ENCODE measurements around the gene CTSC.
A peak's percentile ranks its signal among the peaks of the same experiment; 100 is the strongest.
"Not testable (repeated sequence)": the region's sequence is repeated elsewhere in the genome, so short reads cannot be mapped to it uniquely, and the experiment has no call there.

CTSC gene

GRCh38 chr11:88352139-88352538, 14.6 kb upstream of the CTSC start:
- no peak for DNase-seq (ENCODE audit: low spot score)

GRCh38 chr11:88348870-88349269, 11.3 kb upstream of the CTSC start:
- DNase-seq (ENCODE audit: low spot score), result no peak

- DNase-seq (ENCODE audit: low spot score), result no peak
Measured at GRCh38 chr11:88345949-88346348, 8.4 kb upstream of the CTSC start.

GRCh38 chr11:88345408-88345807, 7.9 kb upstream of the CTSC start:
- no peak for DNase-seq (ENCODE audit: low spot score)

- DNase-seq (ENCODE audit: low spot score), result no peak
Measured at GRCh38 chr11:88344869-88345268, 7.3 kb upstream of the CTSC start.

GRCh38 chr11:88341522-88342251, 4.2 kb upstream of the CTSC start:
- DNase-seq (ENCODE audit: low spot score), result no peak

- no peak for DNase-seq (ENCODE audit: low spot score)
Measured at GRCh38 chr11:88340366-88340935, 2.9 kb upstream of the CTSC start.

GRCh38 chr11:88337987-88338668, 592 bp upstream of the CTSC start:
- DNase-seq (ENCODE audit: low spot score), result peak; percentile 51

GRCh38 chr11:88335284-88335683, 2.3 kb downstream of the CTSC start:
- no peak for DNase-seq (ENCODE audit: low spot score)

GRCh38 chr11:88333862-88334261, 3.7 kb downstream of the CTSC start:
- no peak for DNase-seq (ENCODE audit: low spot score)

- DNase-seq (ENCODE audit: low spot score), result no peak
Measured at GRCh38 chr11:88332851-88333250, 4.7 kb downstream of the CTSC start.

GRCh38 chr11:88330826-88331428, 6.6 kb downstream of the CTSC start:
- DNase-seq (ENCODE audit: low spot score), result no peak

- DNase-seq (ENCODE audit: low spot score), result no peak
Measured at GRCh38 chr11:88329563-88330250, 7.8 kb downstream of the CTSC start.

GRCh38 chr11:88327462-88328143, 9.9 kb downstream of the CTSC start:
- no peak for DNase-seq (ENCODE audit: low spot score)

GRCh38 chr11:88327061-88327460, 10.5 kb downstream of the CTSC start:
- DNase-seq (ENCODE audit: low spot score), result no peak

GRCh38 chr11:88326099-88326498, 11.4 kb downstream of the CTSC start:
- no peak for DNase-seq (ENCODE audit: low spot score)

GRCh38 chr11:88324562-88325345, 12.8 kb downstream of the CTSC start:
- DNase-seq (ENCODE audit: low spot score), result no peak

GRCh38 chr11:88322881-88323280, 14.7 kb downstream of the CTSC start:
- DNase-seq (ENCODE audit: low spot score), result not testable (repeated sequence)

- DNase-seq (ENCODE audit: low spot score), result not testable (repeated sequence)
Measured at GRCh38 chr11:88321412-88321811, 16.1 kb downstream of the CTSC start.

GRCh38 chr11:88320149-88320559, 17.4 kb downstream of the CTSC start:
- DNase-seq (ENCODE audit: low spot score), result no peak

- DNase-seq (ENCODE audit: low spot score), result no peak
Measured at GRCh38 chr11:88318017-88318416, 19.5 kb downstream of the CTSC start.

Data from COLO829 (cell line).